Brain microvascular endothelial cell (primary cell): ENCODE results near the gene ANTXR1.

ENCODE experiments used
- DNase-seq: peaks from one replicate; pipeline ENCODE4 v3.0.0-alpha.2; 2020
- H3K27ac ChIP-seq: fragments of 250-450 bp; sonication (Bioruptor Pico); 2 replicates; pipeline ENCODE4 v1.5.1; 2020; ENCODE audit warnings: mild to moderate bottlenecking, moderate library complexity
- H3K27me3 ChIP-seq: fragments of 250-450 bp; sonication (Bioruptor Pico); replicated peaks from 2 replicates; pipeline ENCODE4 v1.5.1; 2020; ENCODE audit warnings: mild to moderate bottlenecking
- H3K36me3 ChIP-seq: fragments of 250-450 bp; sonication (Bioruptor Pico); replicated peaks from 2 replicates; pipeline ENCODE4 v1.5.1; 2020; ENCODE audit warnings: mild to moderate bottlenecking
- H3K4me3 ChIP-seq: 2 replicates; pipeline ENCODE4 v1.5.1; 2011; ENCODE audit warnings: low read depth, mild to moderate bottlenecking, control low read depth, low read length, moderate library complexity
- CTCF ChIP-seq: IDR thresholded peaks from 2 replicates; pipeline ENCODE4 v1.5.1; 2011; ENCODE audit warnings: low read depth, mild to moderate bottlenecking, moderate library complexity, low read length, control low read depth, inconsistent platforms; ENCODE audit errors: missing control alignments
- in situ Hi-C: cut with HindIII; loops from 2 replicates; pipeline ENCODE4 v1.10.0; 2017; ENCODE audit warnings: low sequenced_read_pairs, low pct_ligation_motif_present

Gene ANTXR1

GRCh38 chr2:69244882-69245281 is 231.9 kb downstream of the ANTXR1 start:
- no peak overlapping the region for H3K4me3 ChIP-seq
- DNase-seq, result no peak
- no peaks in the 10 kb centered on the region for H3K27me3 ChIP-seq
- H3K27ac ChIP-seq, result no peak overlapping the region
- in situ Hi-C loops, result no loop called here
- H3K36me3 ChIP-seq, result no peaks in the 10 kb centered on the region
- no peak for TF ChIP-seq CTCF

GRCh38 chr2:69247583-69247982 is 234.6 kb downstream of the ANTXR1 start:
- in situ Hi-C loops, result no loop called here
- Histone ChIP-seq H3K36me3 (no peaks in the 10 kb centered on the region), H3K4me3 (no peak overlapping the region), H3K27ac (no peak overlapping the region), H3K27me3 (no peaks in the 10 kb centered on the region)
- no peak for DNase-seq
- TF ChIP-seq CTCF, result no peak

GRCh38 chr2:69248232-69248631 is 235.3 kb downstream of the ANTXR1 start:
- in situ Hi-C loops, result no loop called here
- no peak for DNase-seq
- no peak for TF ChIP-seq CTCF
- Histone ChIP-seq H3K4me3 (no peak overlapping the region), H3K36me3 (no peaks in the 10 kb centered on the region), H3K27ac (no peak overlapping the region), H3K27me3 (no peaks in the 10 kb centered on the region)

- DNase-seq, result no peak
- in situ Hi-C loops, result no loop called here
Observed at GRCh38 chr2:69250981-69251380, 238.0 kb downstream of the ANTXR1 start.

GRCh38 chr2:69251943-69252342 is 239.0 kb downstream of the ANTXR1 start:
- DNase-seq, result no peak
- no peaks in the 10 kb centered on the region for H3K27me3 ChIP-seq
- H3K4me3 ChIP-seq, result no peak overlapping the region
- no peak for TF ChIP-seq CTCF
- in situ Hi-C loops, result no loop called here
- peak overlapping the region; percentile 94 for H3K27ac ChIP-seq
- H3K36me3 ChIP-seq, result no peaks in the 10 kb centered on the region

More at GRCh38 chr2:69250981-69251380, 238.0 kb downstream of the ANTXR1 start:
- Histone ChIP-seq H3K27ac (no peak overlapping the region), H3K27me3 (no peaks in the 10 kb centered on the region), H3K36me3 (no peaks in the 10 kb centered on the region), H3K4me3 (no peak overlapping the region)
- no peak for TF ChIP-seq CTCF

GRCh38 chr2:69253112-69253511 is 240.1 kb downstream of the ANTXR1 start:
- in situ Hi-C loops, result no loop called here
- no peak overlapping the region for H3K4me3 ChIP-seq
- TF ChIP-seq CTCF, result no peak
- peak overlapping the region; percentile 94 for H3K27ac ChIP-seq
- no peaks in the 10 kb centered on the region for H3K36me3 ChIP-seq
- H3K27me3 ChIP-seq, result no peaks in the 10 kb centered on the region
- no peak for DNase-seq
